Panc1 (cell line): ENCODE data around the gene REXO4. TPM values are rescaled to one million over a fixed set of nuclear protein-coding genes. Genes with fewer than 3 reads are reported as not detected.

Experiments
- ATAC-seq: fragments of 200-7000 bp; cut with Tn5 transposase; 2 replicates; pipeline ENCODE4 v1.9.1; 2020; ENCODE audit warnings: mild to moderate bottlenecking, moderate library complexity
- BruUV-seq: library from RNA; stranded (reverse); fragments of 400-500 nt; replicated peaks from 2 replicates; lab custom pipeline; 2021; lab: Mats Ljungman, UMichigan
- CTCF ChIA-PET: fragments of 300-600 bp; sonication (Branson Sonifier 250); formaldehyde crosslinking; loops from one replicate; lab custom pipeline; 2022; ENCODE audit warnings: antibody characterized with exemption; lab: Charles Lee
- POLR2A ChIA-PET: fragments of 300-600 bp; sonication (Branson Sonifier 250); formaldehyde crosslinking; loops from one replicate; lab custom pipeline; 2022; ENCODE audit warnings: antibody characterized with exemption; lab: Charles Lee
- DNase-seq: peaks from one replicate; pipeline ENCODE4 v3.0.0-alpha.2; 2010; ENCODE audit warnings: low read depth, low spot score
- H3K27ac ChIP-seq: 2 replicates; pipeline ENCODE4 v1.5.1; 2011; ENCODE audit warnings: mild to moderate bottlenecking, low read length, inconsistent platforms
- H3K27me3 ChIP-seq: fragments of 200-500 bp; sonication (Bioruptor generic); 2 replicates; pipeline ENCODE4 v1.6.0; 2014; ENCODE audit warnings: low read length, inconsistent platforms; ENCODE audit not compliant: control insufficient read depth, insufficient read depth
- H3K36me3 ChIP-seq: fragments of 200-500 bp; sonication (Bioruptor generic); 2 replicates; pipeline ENCODE4 v1.5.1; 2014; ENCODE audit warnings: inconsistent platforms, mild to moderate bottlenecking, low read length, moderate library complexity; ENCODE audit not compliant: control insufficient read depth, insufficient read depth
- H3K4me1 ChIP-seq: 2 replicates; pipeline ENCODE4 v1.5.1; 2011; ENCODE audit warnings: inconsistent platforms, mild to moderate bottlenecking, low read length, moderate library complexity; ENCODE audit not compliant: control insufficient read depth, insufficient read depth
- H3K4me3 ChIP-seq, 2 experiments: 2 replicates each; pipeline ENCODE4 v1.5.1; 2011 to 2012; ENCODE audit warnings: low read depth in 2 of 2, low read length in 2 of 2, mild to moderate bottlenecking in 2 of 2, inconsistent platforms in 1 of 2, moderate library complexity in 1 of 2
- H3K9me3 ChIP-seq: fragments of 200-500 bp; sonication (Bioruptor generic); 2 replicates; pipeline ENCODE4 v1.5.1; 2014; ENCODE audit warnings: low read depth, mild to moderate bottlenecking, inconsistent platforms, low read length, moderate library complexity; ENCODE audit not compliant: control insufficient read depth, insufficient read depth
- CTCF ChIP-seq: fragments of 450-650 bp; IDR thresholded peaks from 2 replicates; pipeline ENCODE4 v1.5.1; 2017; ENCODE audit warnings: mild to moderate bottlenecking
- POLR2AphosphoS5 ChIP-seq: IDR thresholded peaks from 2 replicates; pipeline ENCODE4 v1.6.1; 2012; ENCODE audit warnings: mild to moderate bottlenecking, low read depth, low read length, moderate library complexity
- REST ChIP-seq, 2 experiments: IDR thresholded peaks; 2 replicates each; pipeline ENCODE4 v1.6.1; 2011 to 2012; ENCODE audit warnings: low read depth in 2 of 2, control low read depth in 1 of 2, low read length in 1 of 2, mild to moderate bottlenecking in 1 of 2, moderate library complexity in 1 of 2; ENCODE audit not compliant: insufficient read depth in 1 of 2
- SIN3A ChIP-seq: IDR thresholded peaks from 2 replicates; pipeline ENCODE4 v1.6.1; 2012; ENCODE audit warnings: low read depth, mild to moderate bottlenecking, low read length, moderate library complexity, borderline replicate concordance; ENCODE audit not compliant: insufficient read depth
- TCF7L2 ChIP-seq: IDR thresholded peaks from 2 replicates; pipeline ENCODE4 v1.6.1; 2011; ENCODE audit warnings: mild to moderate bottlenecking, low read depth, low read length, inconsistent platforms
- in situ Hi-C: cut with HindIII; loops from 2 replicates; pipeline ENCODE4 v1.10.0; 2016; ENCODE audit warnings: low sequenced_read_pairs, low pct_unique_long_range_greater_than_20kb
- intact Hi-C: fragments of 100-400 bp; cut with micrococcal nuclease; formaldehyde crosslinking; loops from one replicate; pipeline ENCODE4 v1.10.0; 2022; ENCODE audit not compliant: unreplicated experiment
- total RNA-seq: library from RNA; stranded (reverse); gene quantifications from one replicate; pipeline ENCODE4 v1.2.1, GENCODE V29; 2021; ENCODE audit not compliant: unreplicated experiment

Gene REXO4
- total RNA-seq, 1 experiment from 2014 or later: 19.9 TPM

- ATAC-seq: no peak
- in situ Hi-C loops: no loop called here
- CTCF ChIA-PET: no interaction called here
These were observed 32.4 kb downstream of the REXO4 start for GRCh38 chr9:133385452-133385851.

GRCh38 chr9:133384736-133385321, 33.0 kb downstream of the REXO4 start:
- Histone ChIP-seq H3K4me1 (no peaks in the 10 kb centered on the region), H3K27me3 (no peaks in the 10 kb centered on the region), H3K9me3 (no peaks in the 10 kb centered on the region), H3K4me3 (no peak overlapping the region), H3K27ac (no peak overlapping the region), H3K36me3 (no peaks in the 10 kb centered on the region)
- TF ChIP-seq REST (IDR thresholded peaks at IDR 0.05; ENCODE audit: insufficient read depth in 1 of 2, low read depth in 2 of 2, low read length in 1 of 2): no peak
- no peak for TF ChIP-seq POLR2AphosphoS5
- no peak for TF ChIP-seq TCF7L2
- TF ChIP-seq SIN3A: no peak
- no peak for TF ChIP-seq CTCF
- no peak for ATAC-seq
- intact Hi-C loops: no loop called here
- POLR2A ChIA-PET: no interaction called here
- no peak for DNase-seq
- CTCF ChIA-PET: no interaction called here
- BruUV-seq: no TSS peak
- in situ Hi-C loops: no loop called here

More at GRCh38 chr9:133385452-133385851, 32.4 kb downstream of the REXO4 start:
- H3K9me3 ChIP-seq: no peaks in the 10 kb centered on the region
- no peaks in the 10 kb centered on the region for H3K27me3 ChIP-seq
- POLR2A ChIA-PET: no interaction called here
- no peaks in the 10 kb centered on the region for H3K4me1 ChIP-seq
- BruUV-seq: no TSS peak
- no peaks in the 10 kb centered on the region for H3K36me3 ChIP-seq
- no peak for DNase-seq
- no peak overlapping the region for H3K4me3 ChIP-seq
- TF ChIP-seq CTCF (no peak), SIN3A (no peak), POLR2AphosphoS5 (no peak), TCF7L2 (no peak)
- no peak overlapping the region for H3K27ac ChIP-seq
- intact Hi-C loops: no loop called here
